Uterus (tissue), 4 donors: ENCODE results near the gene SLC26A6. TPM values are rescaled to one million over a fixed set of nuclear protein-coding genes. Genes with fewer than 3 reads are reported as not detected.

Source experiments
- DNase-seq, 2 donors: peaks; one replicate each; pipeline ENCODE4 v3.0.0-alpha.2; 2019 to 2020
- H3K27ac ChIP-seq, 2 donors: fragments of 200-600 bp; sonication (generic); 1 replicate in 1 of 2; 2 replicates in 1 of 2; pipeline ENCODE4 v1.5.1; 2016 to 2018
- H3K27me3 ChIP-seq, 2 donors: fragments of 200-600 bp; sonication (generic); one replicate each; pipeline ENCODE4 v1.5.1; 2018 to 2019; ENCODE audit warnings: control low read depth in 1 of 2
- H3K36me3 ChIP-seq, 2 donors: fragments of 200-600 bp; sonication (generic); one replicate each; pipeline ENCODE4 v1.5.1; 2019; ENCODE audit warnings: control low read depth in 1 of 2
- H3K4me1 ChIP-seq, 2 donors: fragments of 200-600 bp; sonication (generic); one replicate each; pipeline ENCODE4 v1.5.1; 2018 to 2019; ENCODE audit warnings: control low read depth in 1 of 2
- H3K4me3 ChIP-seq, 2 donors: fragments of 200-600 bp; sonication (generic); 1 replicate in 1 of 2; 2 replicates in 1 of 2; pipeline ENCODE4 v1.5.1; 2018 to 2019; ENCODE audit warnings: mild to moderate bottlenecking in 1 of 2
- H3K9me3 ChIP-seq, 2 donors: fragments of 200-600 bp; sonication (generic); one replicate each; pipeline ENCODE4 v1.5.1; 2019; ENCODE audit warnings: control low read depth in 1 of 2
- POLR2A ChIP-seq, 2 donors: fragments of 450-650 bp; IDR thresholded peaks; one replicate each; pipeline ENCODE4 v1.6.1; 2016; ENCODE audit warnings: antibody characterized with exemption in 2 of 2, mild to moderate bottlenecking in 1 of 2, moderate library complexity in 1 of 2
- intact Hi-C: fragments of 100-400 bp; cut with DNase I; formaldehyde crosslinking; loops from one replicate; pipeline ENCODE4 v1.15.1; 2023; ENCODE audit warnings: low total_unique reads
- total RNA-seq, 4 donors: library from RNA; depleted of rRNA in 3 of 4; stranded (reverse); fragments of >200 nt in 3 of 4; gene quantifications; one replicate each; pipeline versions ENCODE4 v1.1.0 to v1.2.4, GENCODE V29; 2014 to 2023
- TF ChIP-seq, protein P1 (sequence below), 4 experiments: fragments of 200-600 bp in 2 of 4; fragments of 450-650 bp in 2 of 4; sonication (generic) in 2 of 4; IDR thresholded peaks; one replicate each; pipeline ENCODE4 v1.5.1; 2016 to 2019; ENCODE audit warnings: antibody characterized with exemption in 4 of 4, mild to moderate bottlenecking in 2 of 4, moderate library complexity in 1 of 4
- donor health status: DM: yes; HTN: yes; CAD: no.

SLC26A6 gene
- total RNA-seq, 4 donors from 2014 or later: 0.59 to 98.1 (median 15.2) TPM

DNA sequence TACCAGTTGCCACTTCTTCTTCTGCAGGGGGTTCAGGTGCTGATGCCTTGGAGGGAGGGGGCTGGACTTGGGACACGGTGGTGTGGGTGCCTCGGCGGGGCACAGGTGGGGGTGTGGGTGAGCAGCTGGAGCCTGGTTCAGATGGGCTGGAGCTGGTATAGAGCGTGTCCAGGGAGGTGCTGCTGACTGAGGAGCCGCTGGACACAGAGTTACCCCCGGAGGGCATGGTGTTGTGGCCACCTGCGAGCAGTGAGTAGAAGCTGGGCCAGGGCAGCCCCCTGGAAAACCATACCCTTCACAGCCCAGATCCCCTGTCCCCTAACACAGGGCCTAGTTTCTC is 46.2 kb upstream of the SLC26A6 start:
- no peaks in the 10 kb centered on the region for H3K27me3 ChIP-seq
- no peak for TF ChIP-seq POLR2A (IDR thresholded peaks at IDR 0.05)
- TF ChIP-seq, protein P1, sequence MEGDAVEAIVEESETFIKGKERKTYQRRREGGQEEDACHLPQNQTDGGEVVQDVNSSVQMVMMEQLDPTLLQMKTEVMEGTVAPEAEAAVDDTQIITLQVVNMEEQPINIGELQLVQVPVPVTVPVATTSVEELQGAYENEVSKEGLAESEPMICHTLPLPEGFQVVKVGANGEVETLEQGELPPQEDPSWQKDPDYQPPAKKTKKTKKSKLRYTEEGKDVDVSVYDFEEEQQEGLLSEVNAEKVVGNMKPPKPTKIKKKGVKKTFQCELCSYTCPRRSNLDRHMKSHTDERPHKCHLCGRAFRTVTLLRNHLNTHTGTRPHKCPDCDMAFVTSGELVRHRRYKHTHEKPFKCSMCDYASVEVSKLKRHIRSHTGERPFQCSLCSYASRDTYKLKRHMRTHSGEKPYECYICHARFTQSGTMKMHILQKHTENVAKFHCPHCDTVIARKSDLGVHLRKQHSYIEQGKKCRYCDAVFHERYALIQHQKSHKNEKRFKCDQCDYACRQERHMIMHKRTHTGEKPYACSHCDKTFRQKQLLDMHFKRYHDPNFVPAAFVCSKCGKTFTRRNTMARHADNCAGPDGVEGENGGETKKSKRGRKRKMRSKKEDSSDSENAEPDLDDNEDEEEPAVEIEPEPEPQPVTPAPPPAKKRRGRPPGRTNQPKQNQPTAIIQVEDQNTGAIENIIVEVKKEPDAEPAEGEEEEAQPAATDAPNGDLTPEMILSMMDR (IDR thresholded peaks at IDR 0.05): no peak
- intact Hi-C loops: no loop called here
- H3K9me3 ChIP-seq: no peaks in the 10 kb centered on the region
- H3K4me3 ChIP-seq: no peak overlapping the region
- peaks cover 0 to 10% of the 10 kb centered on the region in 2 donors for H3K4me1 ChIP-seq
- DNase-seq: no peak
- no peak overlapping the region for H3K27ac ChIP-seq
- no peaks in the 10 kb centered on the region for H3K36me3 ChIP-seq

DNA sequence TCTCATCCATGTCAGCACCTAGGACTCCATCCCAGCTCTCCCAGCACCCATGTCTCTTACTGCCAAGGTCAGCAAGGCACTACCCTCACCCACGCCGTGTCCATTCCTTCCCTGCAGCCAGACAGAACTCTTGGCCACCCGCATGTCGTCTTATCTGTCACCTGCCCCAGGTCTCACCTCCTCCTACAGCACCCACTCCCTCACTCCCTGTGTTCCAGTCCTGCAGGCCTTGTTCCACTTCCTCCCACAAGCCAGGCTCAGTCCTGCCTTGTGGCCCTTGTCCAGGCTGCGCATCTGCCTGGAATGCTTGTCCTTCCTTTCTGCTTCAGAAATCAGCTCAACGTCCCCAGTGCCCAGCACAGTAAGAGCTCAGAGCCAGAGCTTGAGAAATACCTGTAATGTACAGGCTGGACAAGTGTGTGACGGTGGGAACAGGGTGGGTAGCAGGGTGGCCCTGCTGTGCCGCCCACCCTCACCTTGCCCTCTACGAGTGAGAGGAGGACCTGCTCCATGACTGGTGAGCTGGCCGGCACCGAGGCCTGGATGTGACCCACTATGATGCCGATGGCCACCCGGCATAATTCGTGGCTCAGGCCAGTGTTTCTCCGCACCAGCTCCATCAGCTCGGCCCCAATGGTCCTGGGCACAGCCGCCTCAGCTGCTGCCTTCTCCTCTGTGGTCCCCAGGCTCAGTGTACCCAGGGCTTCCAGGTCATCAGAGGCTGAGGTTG is 45.7 kb upstream of the SLC26A6 start:
- Histone ChIP-seq H3K36me3 (no peaks in the 10 kb centered on the region), H3K27ac (no peak overlapping the region), H3K4me3 (no peak overlapping the region), H3K4me1 (peaks cover 0 to 10% of the 10 kb centered on the region in 2 donors), H3K27me3 (no peaks in the 10 kb centered on the region), H3K9me3 (no peaks in the 10 kb centered on the region)
- TF ChIP-seq, protein P1 (IDR thresholded peaks at IDR 0.05): no peak
- no peak for TF ChIP-seq POLR2A (IDR thresholded peaks at IDR 0.05)
- intact Hi-C loops: no loop called here
- no peak for DNase-seq

DNA sequence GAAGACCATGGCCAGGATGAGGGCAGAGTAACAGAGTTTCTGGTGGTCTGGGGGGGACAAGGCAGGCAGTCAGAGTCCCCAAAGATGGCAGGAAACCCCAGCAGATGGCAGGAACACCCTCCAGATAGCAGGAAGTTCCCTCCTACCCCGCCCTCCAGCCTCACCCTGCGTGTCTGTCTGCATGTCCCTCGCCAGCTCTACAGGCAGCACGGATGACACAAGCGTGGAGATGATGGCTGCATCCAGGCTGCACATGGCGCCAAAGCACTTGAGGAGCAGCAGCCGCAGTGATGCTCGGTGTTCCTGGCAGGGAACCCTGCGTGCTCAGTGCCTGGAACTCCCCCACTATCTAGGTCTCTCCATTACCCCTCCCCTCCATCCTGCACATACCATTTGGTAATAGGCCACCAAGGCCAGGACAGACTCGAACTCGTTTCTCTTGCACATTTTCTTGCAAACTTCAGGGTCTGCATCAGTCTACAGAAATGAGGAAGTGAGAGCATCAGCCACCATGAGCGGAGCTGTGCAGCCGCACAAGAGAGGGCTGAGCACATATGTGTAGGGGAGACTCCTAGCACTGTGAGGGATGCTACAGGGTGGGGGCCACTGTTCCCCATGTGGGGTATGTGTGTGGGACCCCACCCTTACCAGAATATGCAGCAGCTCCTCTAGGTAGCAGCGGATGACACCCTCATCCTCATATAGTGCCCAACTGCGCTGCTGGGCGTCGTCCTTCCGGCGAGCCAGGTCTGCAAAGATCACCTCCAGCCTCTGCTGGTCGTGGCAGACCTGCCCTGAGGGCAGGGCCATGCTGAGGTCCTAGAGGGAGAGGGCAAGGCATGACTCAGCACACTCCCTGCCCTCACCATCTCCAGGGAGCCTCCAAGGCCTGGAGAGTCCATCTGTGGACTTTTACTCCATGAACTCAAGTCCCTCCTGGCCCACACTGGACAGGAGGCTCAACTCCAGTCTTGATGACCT is 44.4 kb upstream of the SLC26A6 start:
- Histone ChIP-seq H3K27ac (no peak overlapping the region), H3K4me1 (peaks cover 0 to 10% of the 10 kb centered on the region in 2 donors), H3K4me3 (no peak overlapping the region), H3K9me3 (no peaks in the 10 kb centered on the region), H3K27me3 (no peaks in the 10 kb centered on the region), H3K36me3 (no peaks in the 10 kb centered on the region)
- intact Hi-C loops: no loop called here
- no peak for TF ChIP-seq POLR2A (IDR thresholded peaks at IDR 0.05)
- TF ChIP-seq, protein P1 (IDR thresholded peaks at IDR 0.05): no peak
- DNase-seq: no peak

DNA sequence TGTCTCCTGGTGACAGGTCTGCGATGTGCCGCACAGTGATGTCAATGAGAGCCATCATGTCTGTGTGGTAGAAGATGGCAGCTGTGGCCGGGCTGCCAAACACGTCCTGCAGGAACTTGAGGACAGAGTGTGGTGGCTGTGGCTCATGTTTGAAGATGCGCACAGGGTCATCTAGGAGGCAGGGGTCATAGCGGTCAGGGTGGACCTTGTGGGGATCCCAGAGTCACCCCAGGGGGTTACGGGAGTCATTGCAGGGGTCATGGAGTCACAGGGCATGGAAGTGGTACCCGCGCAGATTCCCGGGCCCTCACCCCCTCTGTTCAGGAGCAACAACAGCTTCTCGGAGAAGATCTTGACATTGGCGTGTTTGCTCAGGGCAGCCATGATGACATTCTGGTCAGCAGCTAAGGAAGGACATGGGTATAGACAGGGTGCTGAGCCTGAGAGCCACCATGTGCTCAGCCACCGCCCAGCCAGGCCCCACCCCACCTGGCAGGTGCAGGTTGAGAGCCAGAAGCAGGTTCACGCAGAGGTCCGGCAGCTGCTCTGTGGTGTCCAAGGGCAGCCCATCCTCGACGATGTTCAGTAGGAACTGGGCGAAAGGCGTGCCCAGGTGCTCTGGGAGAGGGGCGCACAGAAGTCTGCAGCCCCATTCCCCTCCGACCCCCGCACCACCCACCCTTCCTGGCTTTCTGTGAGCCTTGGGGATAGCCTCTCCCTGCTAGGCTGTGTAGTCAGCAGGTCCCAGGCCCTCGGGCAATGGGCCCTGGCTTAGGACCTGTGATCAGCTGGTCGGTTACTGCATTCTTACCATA is 43.5 kb upstream of the SLC26A6 start:
- Histone ChIP-seq H3K27me3 (no peaks in the 10 kb centered on the region), H3K4me3 (no peak overlapping the region), H3K36me3 (no peaks in the 10 kb centered on the region), H3K4me1 (peaks cover 0 to 10% of the 10 kb centered on the region in 2 donors), H3K27ac (no peak overlapping the region), H3K9me3 (no peaks in the 10 kb centered on the region)
- no peak for DNase-seq
- no peak for TF ChIP-seq POLR2A (IDR thresholded peaks at IDR 0.05)
- TF ChIP-seq, protein P1 (IDR thresholded peaks at IDR 0.05): no peak
- intact Hi-C loops: no loop called here
